ENCODE data around the gene CIT.

- TF ChIP-seq ZNF140 (CRISPR knock-in tag; IDR thresholded peaks at IDR 0.05) (no peak), EGR1 (conservative IDR thresholded peaks at IDR 0.05) (no peak)
- TF ChIP-seq, protein P1, sequence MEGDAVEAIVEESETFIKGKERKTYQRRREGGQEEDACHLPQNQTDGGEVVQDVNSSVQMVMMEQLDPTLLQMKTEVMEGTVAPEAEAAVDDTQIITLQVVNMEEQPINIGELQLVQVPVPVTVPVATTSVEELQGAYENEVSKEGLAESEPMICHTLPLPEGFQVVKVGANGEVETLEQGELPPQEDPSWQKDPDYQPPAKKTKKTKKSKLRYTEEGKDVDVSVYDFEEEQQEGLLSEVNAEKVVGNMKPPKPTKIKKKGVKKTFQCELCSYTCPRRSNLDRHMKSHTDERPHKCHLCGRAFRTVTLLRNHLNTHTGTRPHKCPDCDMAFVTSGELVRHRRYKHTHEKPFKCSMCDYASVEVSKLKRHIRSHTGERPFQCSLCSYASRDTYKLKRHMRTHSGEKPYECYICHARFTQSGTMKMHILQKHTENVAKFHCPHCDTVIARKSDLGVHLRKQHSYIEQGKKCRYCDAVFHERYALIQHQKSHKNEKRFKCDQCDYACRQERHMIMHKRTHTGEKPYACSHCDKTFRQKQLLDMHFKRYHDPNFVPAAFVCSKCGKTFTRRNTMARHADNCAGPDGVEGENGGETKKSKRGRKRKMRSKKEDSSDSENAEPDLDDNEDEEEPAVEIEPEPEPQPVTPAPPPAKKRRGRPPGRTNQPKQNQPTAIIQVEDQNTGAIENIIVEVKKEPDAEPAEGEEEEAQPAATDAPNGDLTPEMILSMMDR (IDR thresholded peaks at IDR 0.05 in 2 of 3, conservative IDR thresholded peaks at IDR 0.05 in 1 of 3; ENCODE audit: insufficient read depth in 2 of 3, low read depth in 1 of 3, low read length in 3 of 3) = no peak
Observed at GRCh38 chr12:119786539-119786938, 90.6 kb downstream of the CIT start.

Data from K562 (cell line).